Suprapubic skin (tissue), 4 donors: Measurements from ENCODE around the gene ZNF738. TPM values are rescaled to one million over a fixed set of nuclear protein-coding genes. Genes with fewer than 3 reads are reported as not detected.

Experiments used
- DNase-seq, 2 donors: peaks; one replicate each; pipeline ENCODE4 v3.0.0-alpha.2; 2019; ENCODE audit warnings: low spot score in 2 of 2
- H3K27ac ChIP-seq: fragments of 200-600 bp; sonication (generic); one replicate; pipeline ENCODE4 v1.5.1; 2019
- H3K27me3 ChIP-seq: fragments of 200-600 bp; sonication (generic); one replicate; pipeline ENCODE4 v1.5.1; 2019
- H3K36me3 ChIP-seq: fragments of 200-600 bp; sonication (generic); one replicate; pipeline ENCODE4 v1.5.1; 2019
- H3K4me1 ChIP-seq: fragments of 200-600 bp; sonication (generic); one replicate; pipeline ENCODE4 v1.5.1; 2019
- H3K4me3 ChIP-seq: fragments of 200-600 bp; sonication (generic); one replicate; pipeline ENCODE4 v1.5.1; 2019; ENCODE audit warnings: mild to moderate bottlenecking
- H3K9me3 ChIP-seq: fragments of 200-600 bp; sonication (generic); one replicate; pipeline ENCODE4 v1.5.1; 2019
- EP300 ChIP-seq: sonication (generic); formaldehyde crosslinking; IDR thresholded peaks from one replicate; pipeline ENCODE4 v1.6.1; 2017; ENCODE audit warnings: antibody characterized with exemption
- POLR2A ChIP-seq, 2 donors: fragments of 450-650 bp; IDR thresholded peaks; one replicate each; pipeline ENCODE4 v1.6.1; 2017; ENCODE audit warnings: antibody characterized with exemption in 2 of 2, mild to moderate bottlenecking in 2 of 2, moderate library complexity in 2 of 2
- POLR2AphosphoS5 ChIP-seq, 3 donors: sonication (generic); formaldehyde crosslinking; IDR thresholded peaks; one replicate each; pipeline ENCODE4 v1.6.1; 2017; ENCODE audit warnings: antibody characterized with exemption in 3 of 3
- WGBS: methylation state at CpG from one replicate; pipeline ENCODE4 v1.1.5; 2018; 5-methylcytosine and 5-hydroxymethylcytosine counted together
- total RNA-seq, 4 donors: library from RNA; depleted of rRNA; stranded (reverse); fragments of >200 nt; gene quantifications; one replicate each; pipeline ENCODE4 v1.1.0, GENCODE V29; 2016
- TF ChIP-seq, protein P1 (sequence below), 2 donors: fragments of 200-600 bp in 1 of 2; fragments of 450-650 bp in 1 of 2; sonication (generic) in 1 of 2; IDR thresholded peaks; one replicate each; pipeline ENCODE4 v1.5.1; 2016 to 2019; ENCODE audit warnings: antibody characterized with exemption in 2 of 2, mild to moderate bottlenecking in 1 of 2, moderate library complexity in 1 of 2

Gene ZNF738
- total RNA-seq, 4 donors from 2014 or later, result 2.3 to 4.4 (median 3.9) TPM

DNA sequence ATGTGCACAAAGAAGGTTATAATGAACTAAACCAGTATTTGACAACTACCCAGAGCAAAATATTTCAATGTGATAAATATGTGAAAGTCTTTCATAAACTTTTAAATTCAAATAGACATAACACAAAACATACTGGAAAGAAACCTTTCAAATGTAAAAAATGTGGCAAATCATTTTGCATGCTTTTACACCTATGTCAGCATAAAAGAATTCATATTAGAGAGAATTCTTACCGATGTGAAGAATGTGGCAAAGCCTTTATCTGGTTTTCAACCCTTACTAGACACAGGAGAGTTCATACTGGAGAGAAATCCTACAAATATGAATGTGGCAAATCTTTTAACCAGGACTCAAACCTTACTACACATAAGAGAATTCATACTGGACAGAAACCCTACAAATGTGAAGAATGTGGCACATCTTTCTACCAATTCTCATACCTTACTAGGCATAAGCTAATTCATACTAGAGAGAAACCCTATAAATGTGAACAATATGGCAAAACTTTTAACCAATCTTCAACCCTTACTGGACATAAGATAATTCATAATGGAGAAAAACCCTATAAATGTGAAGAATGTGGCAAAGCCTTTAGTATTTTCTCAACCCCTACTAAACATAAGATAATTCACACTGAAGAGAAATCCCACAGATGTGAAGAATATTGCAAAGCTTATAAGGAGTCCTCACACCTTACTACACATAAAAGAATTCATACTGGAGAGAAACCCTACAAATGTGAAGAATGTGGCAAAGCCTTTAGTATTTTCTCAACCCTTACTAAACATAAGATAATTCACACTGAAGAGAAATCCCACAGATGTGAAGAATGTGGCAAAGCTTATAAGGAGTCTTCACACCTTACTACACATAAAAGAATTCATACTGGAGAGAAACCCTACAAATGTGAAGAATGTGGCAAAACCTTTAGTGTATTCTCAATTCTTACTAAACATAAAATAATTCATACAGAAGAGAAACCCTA, 64.5 kb downstream of the ZNF738 start:
- 97% methylated on average over 1 of the region's 1 CpG for WGBS
- Histone ChIP-seq H3K4me3 (no peak overlapping the region), H3K9me3 (peaks cover 62% of the 10 kb centered on the region), H3K27ac (no peak overlapping the region), H3K36me3 (peaks cover 9% of the 10 kb centered on the region), H3K27me3 (no peaks in the 10 kb centered on the region), H3K4me1 (no peaks in the 10 kb centered on the region)
- TF ChIP-seq POLR2AphosphoS5 (IDR thresholded peaks at IDR 0.05) (no peak), EP300 (no peak), POLR2A (IDR thresholded peaks at IDR 0.05) (no peak)
- TF ChIP-seq, protein P1, sequence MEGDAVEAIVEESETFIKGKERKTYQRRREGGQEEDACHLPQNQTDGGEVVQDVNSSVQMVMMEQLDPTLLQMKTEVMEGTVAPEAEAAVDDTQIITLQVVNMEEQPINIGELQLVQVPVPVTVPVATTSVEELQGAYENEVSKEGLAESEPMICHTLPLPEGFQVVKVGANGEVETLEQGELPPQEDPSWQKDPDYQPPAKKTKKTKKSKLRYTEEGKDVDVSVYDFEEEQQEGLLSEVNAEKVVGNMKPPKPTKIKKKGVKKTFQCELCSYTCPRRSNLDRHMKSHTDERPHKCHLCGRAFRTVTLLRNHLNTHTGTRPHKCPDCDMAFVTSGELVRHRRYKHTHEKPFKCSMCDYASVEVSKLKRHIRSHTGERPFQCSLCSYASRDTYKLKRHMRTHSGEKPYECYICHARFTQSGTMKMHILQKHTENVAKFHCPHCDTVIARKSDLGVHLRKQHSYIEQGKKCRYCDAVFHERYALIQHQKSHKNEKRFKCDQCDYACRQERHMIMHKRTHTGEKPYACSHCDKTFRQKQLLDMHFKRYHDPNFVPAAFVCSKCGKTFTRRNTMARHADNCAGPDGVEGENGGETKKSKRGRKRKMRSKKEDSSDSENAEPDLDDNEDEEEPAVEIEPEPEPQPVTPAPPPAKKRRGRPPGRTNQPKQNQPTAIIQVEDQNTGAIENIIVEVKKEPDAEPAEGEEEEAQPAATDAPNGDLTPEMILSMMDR (IDR thresholded peaks at IDR 0.05), result no peak
- DNase-seq, result no peak

Other genes starting within 250 kb of the ZNF738 start
- 10 to 100 TPM; 18.6 to 50.1 (median 37.9) TPM for gene ZNF431, start 217.0 kb upstream of the ZNF738 start, total RNA-seq
- gene ZNF708, start 29.6 kb upstream of the ZNF738 start, total RNA-seq, result 1 to 10 TPM; 4.0 to 9.3 (median 6.5) TPM
- gene ZNF493, start 38.1 kb downstream of the ZNF738 start, total RNA-seq, result 10 to 100 TPM; 12.8 to 52.6 (median 21.8) TPM
- 10 to 100 TPM in 3 of 4 donors, 1 to 10 TPM in 1; 7.6 to 29.9 (median 14.0) TPM for gene ZNF429, start 146.6 kb downstream of the ZNF738 start, total RNA-seq